Testis (tissue), 3 donors: ENCODE results near the gene ARFGEF3. TPM values are rescaled to one million over a fixed set of nuclear protein-coding genes. Genes with fewer than 3 reads are reported as not detected.

ENCODE experiments used
- DNase-seq: peaks from one replicate; pipeline ENCODE4 v3.0.0-alpha.2; 2019
- H3K27ac ChIP-seq, 2 donors: fragments of 200-600 bp; sonication (generic); one replicate each; pipeline ENCODE4 v1.5.1; 2019
- H3K27me3 ChIP-seq: fragments of 200-600 bp; sonication (generic); one replicate; pipeline ENCODE4 v1.5.1; 2019
- H3K36me3 ChIP-seq: fragments of 200-600 bp; sonication (generic); one replicate; pipeline ENCODE4 v1.5.1; 2017; ENCODE audit warnings: low read depth; ENCODE audit errors: missing control alignments
- H3K4me1 ChIP-seq: fragments of 200-600 bp; sonication (generic); one replicate; pipeline ENCODE4 v1.5.1; 2019
- H3K4me3 ChIP-seq, 2 donors: fragments of 200-600 bp; sonication (generic); one replicate each; pipeline ENCODE4 v1.5.1; 2017 to 2019
- H3K9me3 ChIP-seq: fragments of 200-600 bp; sonication (generic); one replicate; pipeline ENCODE4 v1.5.1; 2017
- POLR2A ChIP-seq: fragments of 450-650 bp; IDR thresholded peaks from one replicate; pipeline ENCODE4 v1.6.1; 2017; ENCODE audit warnings: antibody characterized with exemption, mild to moderate bottlenecking, moderate library complexity
- WGBS, 2 donors: methylation state at CpG; one replicate each; pipeline ENCODE4 v1.1.5; 2018; 5-methylcytosine and 5-hydroxymethylcytosine counted together
- intact Hi-C: fragments of 100-400 bp; cut with DNase I; formaldehyde crosslinking; loops from one replicate; pipeline ENCODE4 v1.15.1; 2023; ENCODE audit warnings: low total_unique reads
- polyA plus RNA-seq: library from polyadenylated mRNA; stranded (reverse); fragments of 350-450 nt; fragmentation: Illumina TruSeq; extraction: RNeasy Lipid Tissue Mini Kit (QIAGEN cat#74804); gene quantifications from one replicate; pipeline ENCODE4 v1.2.3, GENCODE V29; 2014; ENCODE audit warnings: low read depth, low replicate concordance; ENCODE audit not compliant: insufficient read depth
- total RNA-seq, 2 donors: library from RNA; depleted of rRNA; stranded (reverse); fragments of >200 nt; gene quantifications; one replicate each; pipeline ENCODE4 v1.2.3, GENCODE V29; 2016
- TF ChIP-seq, protein P1 (sequence below), 3 experiments: fragments of 450-650 bp in 2 of 3; fragments of 200-600 bp in 1 of 3; sonication (generic) in 1 of 3; IDR thresholded peaks; one replicate each; pipeline ENCODE4 v1.5.1; 2016 to 2019; ENCODE audit warnings: antibody characterized with exemption in 3 of 3, mild to moderate bottlenecking in 2 of 3, moderate library complexity in 1 of 3

Gene ARFGEF3
- total and polyA plus RNA-seq, 3 donors from 2014 or later = 1.9 to 2.9 (median 2.8) TPM

DNA sequence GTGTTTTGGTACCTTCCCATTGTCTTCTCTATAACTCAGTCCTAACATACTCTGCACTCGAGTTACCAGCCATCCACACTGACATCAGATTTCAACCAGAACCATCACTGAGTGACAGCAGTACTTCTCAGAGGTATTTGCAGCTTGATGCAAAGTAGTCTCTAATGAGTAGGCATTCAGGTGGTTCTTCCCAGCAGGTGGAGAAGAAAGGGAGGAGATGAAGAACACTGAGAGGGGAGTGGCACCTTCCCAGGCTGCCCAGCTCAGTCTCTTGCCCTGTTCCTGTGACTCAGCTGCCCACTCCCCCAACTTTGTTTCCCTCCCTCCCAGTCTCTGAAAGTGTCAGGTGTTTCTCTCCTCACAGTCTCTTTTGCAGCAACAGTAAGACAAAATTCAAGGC is 177.3 kb downstream of the ARFGEF3 start:
- H3K9me3 ChIP-seq = no peaks in the 10 kb centered on the region
- H3K36me3 ChIP-seq = no peaks in the 10 kb centered on the region
- TF ChIP-seq, protein P1, sequence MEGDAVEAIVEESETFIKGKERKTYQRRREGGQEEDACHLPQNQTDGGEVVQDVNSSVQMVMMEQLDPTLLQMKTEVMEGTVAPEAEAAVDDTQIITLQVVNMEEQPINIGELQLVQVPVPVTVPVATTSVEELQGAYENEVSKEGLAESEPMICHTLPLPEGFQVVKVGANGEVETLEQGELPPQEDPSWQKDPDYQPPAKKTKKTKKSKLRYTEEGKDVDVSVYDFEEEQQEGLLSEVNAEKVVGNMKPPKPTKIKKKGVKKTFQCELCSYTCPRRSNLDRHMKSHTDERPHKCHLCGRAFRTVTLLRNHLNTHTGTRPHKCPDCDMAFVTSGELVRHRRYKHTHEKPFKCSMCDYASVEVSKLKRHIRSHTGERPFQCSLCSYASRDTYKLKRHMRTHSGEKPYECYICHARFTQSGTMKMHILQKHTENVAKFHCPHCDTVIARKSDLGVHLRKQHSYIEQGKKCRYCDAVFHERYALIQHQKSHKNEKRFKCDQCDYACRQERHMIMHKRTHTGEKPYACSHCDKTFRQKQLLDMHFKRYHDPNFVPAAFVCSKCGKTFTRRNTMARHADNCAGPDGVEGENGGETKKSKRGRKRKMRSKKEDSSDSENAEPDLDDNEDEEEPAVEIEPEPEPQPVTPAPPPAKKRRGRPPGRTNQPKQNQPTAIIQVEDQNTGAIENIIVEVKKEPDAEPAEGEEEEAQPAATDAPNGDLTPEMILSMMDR (IDR thresholded peaks at IDR 0.05) = no peak
- TF ChIP-seq POLR2A = no peak
- no peak overlapping the region for H3K4me3 ChIP-seq
- no peaks in the 10 kb centered on the region for H3K27me3 ChIP-seq
- DNase-seq = no peak
- WGBS, 2 donors = 47 to 53% methylated on average over 1 of the region's 1 CpG
- no peaks in the 10 kb centered on the region for H3K4me1 ChIP-seq
- intact Hi-C loops = no loop called here
- H3K27ac ChIP-seq = no peak overlapping the region

- H3K27me3 ChIP-seq = no peaks in the 10 kb centered on the region
- H3K9me3 ChIP-seq = no peaks in the 10 kb centered on the region
- no peak for TF ChIP-seq POLR2A
- TF ChIP-seq, protein P1 (IDR thresholded peaks at IDR 0.05) = no peak
- 80 to 88% methylated on average over 1 of the region's 1 CpG for WGBS, 2 donors
- H3K36me3 ChIP-seq = no peaks in the 10 kb centered on the region
- DNase-seq = no peak
- no peak overlapping the region for H3K4me3 ChIP-seq
- H3K4me1 ChIP-seq = no peaks in the 10 kb centered on the region
- no peak overlapping the region for H3K27ac ChIP-seq
- intact Hi-C loops = no loop called here
Measured at GRCh38 chr6:138341176-138341575, 179.4 kb downstream of the ARFGEF3 start.

DNA sequence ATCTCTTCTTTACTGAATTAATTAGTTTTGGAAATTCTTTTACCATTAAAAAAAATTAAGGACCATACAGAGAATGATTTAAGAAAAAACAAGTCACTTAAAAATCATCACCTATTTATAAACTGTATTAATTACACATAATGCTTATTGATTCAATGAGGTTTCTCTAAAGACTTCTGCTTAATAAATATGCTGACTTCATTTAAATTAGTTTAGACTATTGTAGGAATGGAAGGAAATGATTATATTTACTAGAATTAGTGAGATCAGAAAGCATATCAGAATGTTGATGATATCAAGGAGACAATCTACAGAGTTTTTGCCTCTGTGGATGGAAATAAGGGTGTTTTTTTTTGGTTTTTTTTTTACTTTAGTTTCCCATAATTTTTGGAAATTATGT is 181.4 kb downstream of the ARFGEF3 start:
- H3K4me3 ChIP-seq = no peak overlapping the region
- TF ChIP-seq, protein P1 (IDR thresholded peaks at IDR 0.05) = no peak
- no peak for TF ChIP-seq POLR2A

GRCh38 chr6:138345565-138346285 is 184.0 kb downstream of the ARFGEF3 start:
- H3K9me3 ChIP-seq = no peaks in the 10 kb centered on the region
- no peak overlapping the region for H3K27ac ChIP-seq
- intact Hi-C loops = no loop called here
- whole genome bisulfite sequencing, 2 donors = 75 to 77% methylated on average over 2 of the region's 2 CpGs
- TF ChIP-seq, protein P1 (IDR thresholded peaks at IDR 0.05) = no peak
- TF ChIP-seq POLR2A = no peak
- no peak for DNase-seq
- no peaks in the 10 kb centered on the region for H3K27me3 ChIP-seq
- no peak overlapping the region for H3K4me3 ChIP-seq
- H3K4me1 ChIP-seq = no peaks in the 10 kb centered on the region
- no peaks in the 10 kb centered on the region for H3K36me3 ChIP-seq

More for the DNA sequence above, 181.4 kb downstream of the ARFGEF3 start:
- Histone ChIP-seq H3K9me3 (no peaks in the 10 kb centered on the region), H3K27me3 (no peaks in the 10 kb centered on the region), H3K27ac (no peak overlapping the region), H3K36me3 (no peaks in the 10 kb centered on the region), H3K4me1 (no peaks in the 10 kb centered on the region)
- intact Hi-C loops = no loop called here
- DNase-seq = no peak
